Measurements from ENCODE around the gene SIAE. TPM values are rescaled to one million over a fixed set of nuclear protein-coding genes. Genes with fewer than 3 reads are reported as not detected.

Gene SIAE
- 1 to 10 TPM; 5.1 to 8.2 TPM for total RNA-seq

DNA sequence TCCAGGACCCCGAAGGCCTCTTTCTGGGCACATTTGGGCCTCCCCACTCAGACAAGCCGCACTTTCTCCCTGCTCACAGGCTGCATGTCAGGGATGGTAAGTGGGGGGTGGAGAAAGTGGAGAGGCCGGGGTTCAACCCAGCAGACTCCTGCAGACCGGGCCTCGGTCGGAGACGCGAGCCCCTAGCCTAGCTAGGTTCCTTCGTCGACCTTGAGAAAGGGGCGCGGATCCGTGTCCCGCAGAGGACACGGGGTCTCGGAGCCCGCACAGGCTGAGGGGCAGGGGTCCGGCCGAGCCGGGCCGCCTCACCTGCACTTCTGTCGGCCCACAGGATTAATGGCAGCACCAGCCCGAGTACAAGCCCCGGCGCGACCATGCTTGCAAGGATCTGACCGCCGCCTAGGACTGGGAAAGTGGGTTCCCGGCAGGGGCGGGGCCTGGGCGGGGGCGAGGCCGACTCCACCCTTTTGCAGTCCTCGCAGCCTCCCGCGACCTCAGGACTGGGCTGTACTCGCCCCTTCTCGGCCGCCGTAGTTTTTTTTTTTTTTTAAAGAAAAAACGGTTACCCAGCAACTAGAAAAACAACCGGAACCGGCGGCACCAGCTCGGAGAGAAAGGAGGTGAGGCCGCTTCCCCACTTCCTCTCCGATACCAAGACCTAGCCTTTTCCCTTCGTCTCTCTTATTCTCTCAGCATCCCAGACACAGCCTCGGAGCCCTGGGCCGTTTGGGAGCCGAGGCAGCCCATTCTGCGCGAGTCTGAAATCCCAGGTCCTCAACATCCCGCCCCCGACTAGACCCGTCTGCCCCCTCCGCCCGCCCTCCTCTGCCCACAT, at the start of gene SIAE, which contains the start of gene SPA17:
TSS of gene SIAE (minus strand) at position 407 of the 835 bp plus-strand sequence. CDS start at position 376, 31 bp downstream.
TSS of gene SPA17 (plus strand) at position 572 of the 835 bp plus-strand sequence. CDS start 1,361 bp downstream, outside the sequence.
- Mint-ChIP-seq H3K9me3 (peaks cover 3% of the 10 kb centered on the region), H3K27me3 (peaks cover 3% of the 10 kb centered on the region), H3K4me1 (peaks cover 44% of the 10 kb centered on the region), H3K4me3 (peak within 1 kb of the TSS; percentile 84), H3K27ac (peak within 1 kb of the TSS; percentile 79), H3K36me3 (ENCODE audit: low read depth) (peaks cover 3% of the 10 kb centered on the region)
- CTCF ChIA-PET = interaction anchor here (0.7 to 2.5 kb wide), 12 partner anchors 10 to 203 kb away, joined by 3 to 13 read pairs (median 4); partner anchors contain the start of gene ESAM
- DNase-seq = peak; percentile 91
- POLR2A ChIA-PET = interaction anchor here (1.0 to 2.2 kb wide), 6 partner anchors 51 to 163 kb away, joined by 3 to 11 read pairs (median 6); partner anchors contain the start of genes MSANTD2, NRGN and TBRG1

DNA sequence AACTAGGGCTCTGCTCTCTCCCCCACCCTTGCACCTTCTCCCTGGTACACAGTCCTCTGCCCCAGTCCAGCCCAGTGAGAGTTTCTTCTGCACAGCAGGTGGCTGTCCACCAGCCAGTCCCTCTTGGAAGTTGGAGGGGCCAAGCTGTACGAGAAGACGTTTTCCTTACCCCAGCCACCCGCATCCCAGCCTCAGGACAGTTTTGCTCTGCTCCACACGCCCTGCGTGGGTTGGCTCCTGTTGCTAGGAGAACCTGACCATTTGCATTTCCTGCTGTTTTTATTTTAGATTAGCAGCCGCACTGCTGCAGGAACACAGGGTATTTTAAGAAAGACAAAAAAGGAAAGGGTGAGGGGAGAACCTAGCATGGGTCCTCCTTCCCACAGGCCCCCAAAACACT, 48.6 kb upstream of the SIAE start:
- Mint-ChIP-seq H3K36me3 (ENCODE audit: low read depth) (no peaks in the 10 kb centered on the region), H3K27ac (no peak overlapping the region), H3K4me1 (peaks cover 11% of the 10 kb centered on the region), H3K9me3 (no peaks in the 10 kb centered on the region), H3K4me3 (no peak overlapping the region), H3K27me3 (peaks cover 78% of the 10 kb centered on the region)
- POLR2A ChIA-PET = no interaction called here
- CTCF ChIA-PET = no interaction called here
- DNase-seq = no peak

DNA sequence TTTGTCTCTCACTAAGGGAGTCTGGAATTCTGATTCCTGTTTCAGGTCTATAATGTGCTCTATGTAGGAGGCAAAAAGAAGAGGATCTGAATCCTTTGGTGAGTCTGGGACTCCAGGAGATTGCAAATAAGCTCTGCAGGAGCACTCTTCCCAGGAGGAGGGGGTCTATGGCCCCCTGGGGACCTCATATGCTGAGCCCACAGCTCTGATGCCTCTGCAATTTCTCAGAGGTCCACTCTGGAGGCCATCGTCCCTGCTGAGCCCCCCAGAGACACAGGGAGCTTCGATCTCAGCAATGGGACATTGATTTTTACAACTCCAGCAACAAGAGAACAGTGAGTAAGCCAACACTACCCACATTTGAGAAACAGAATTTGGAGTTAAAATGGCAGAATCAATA, 46.0 kb upstream of the SIAE start:
- POLR2A ChIA-PET = no interaction called here
- CTCF ChIA-PET = interaction anchor here (0.9 kb wide), 1 partner anchor 43 kb away, joined by 4 read pairs; no protein-coding TSS in a partner anchor
- Mint-ChIP-seq H3K9me3 (no peaks in the 10 kb centered on the region), H3K27me3 (peaks cover 76% of the 10 kb centered on the region), H3K36me3 (ENCODE audit: low read depth) (no peaks in the 10 kb centered on the region), H3K27ac (no peak overlapping the region), H3K4me3 (no peak overlapping the region), H3K4me1 (peaks cover 11% of the 10 kb centered on the region)
- no peak for DNase-seq

GRCh38 chr11:124718801-124719200, 45.3 kb upstream of the SIAE start:
- DNase-seq = no peak
- Mint-ChIP-seq H3K4me1 (peaks cover 11% of the 10 kb centered on the region), H3K9me3 (no peaks in the 10 kb centered on the region), H3K4me3 (no peak overlapping the region), H3K36me3 (ENCODE audit: low read depth) (no peaks in the 10 kb centered on the region), H3K27ac (no peak overlapping the region), H3K27me3 (peaks cover 69% of the 10 kb centered on the region)
- ChIA-PET CTCF (no interaction called here), POLR2A (no interaction called here)

DNA sequence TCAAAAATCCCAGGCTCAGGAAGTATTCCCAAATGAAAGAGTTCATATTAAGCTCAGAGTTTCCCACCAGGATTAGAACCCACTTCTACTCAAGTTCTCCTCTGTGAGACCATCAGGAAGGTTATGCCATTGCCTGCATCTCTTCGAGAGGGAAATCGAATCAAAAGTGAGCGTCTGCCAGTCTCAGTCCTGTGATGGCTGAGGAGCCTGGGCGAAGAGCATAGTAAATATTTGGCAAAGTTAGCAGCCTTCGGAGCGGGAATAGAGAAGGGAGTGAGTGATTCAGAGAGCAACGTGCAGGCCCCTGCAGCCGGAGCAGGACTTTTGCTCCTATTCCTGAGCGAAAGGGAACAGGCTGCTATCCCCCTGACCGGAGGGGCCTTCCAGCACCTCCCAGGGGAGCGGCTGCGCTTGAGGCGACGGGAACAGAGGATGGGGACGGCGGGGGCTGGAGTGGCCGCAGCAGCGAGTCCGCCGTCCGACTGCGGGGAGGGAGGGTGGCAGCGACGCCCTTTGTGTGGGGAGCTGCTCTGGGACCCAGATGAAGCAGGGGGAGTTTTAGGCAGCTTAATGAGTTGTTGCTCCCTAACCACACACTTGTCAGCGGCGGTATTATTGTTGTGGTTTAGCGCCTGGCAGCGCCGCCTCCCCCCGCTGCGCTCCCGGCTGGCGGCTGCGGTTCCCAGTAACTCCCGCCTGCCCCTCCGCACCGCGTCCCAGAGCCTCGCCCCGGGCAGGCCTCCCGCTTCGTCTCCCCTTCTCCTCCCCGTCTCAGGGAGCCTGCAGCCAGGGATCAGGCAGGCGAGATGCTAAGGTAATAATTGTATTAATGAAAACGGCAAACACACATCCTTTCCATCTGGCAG, 44.5 kb upstream of the SIAE start:
- no peak overlapping the region for H3K4me3 Mint-ChIP-seq
- ChIA-PET POLR2A (no interaction called here), CTCF (interaction anchor here (0.6 to 1.9 kb wide), 3 partner anchors 49 to 148 kb away, joined by 3 to 5 read pairs (median 3); no protein-coding TSS in a partner anchor)
- no peaks in the 10 kb centered on the region for H3K36me3 Mint-ChIP-seq (ENCODE audit: low read depth)
- peaks cover 63% of the 10 kb centered on the region for H3K27me3 Mint-ChIP-seq
- DNase-seq = no peak
- H3K9me3 Mint-ChIP-seq = no peaks in the 10 kb centered on the region
- peaks cover 11% of the 10 kb centered on the region for H3K4me1 Mint-ChIP-seq
- no peak overlapping the region for H3K27ac Mint-ChIP-seq

DNA sequence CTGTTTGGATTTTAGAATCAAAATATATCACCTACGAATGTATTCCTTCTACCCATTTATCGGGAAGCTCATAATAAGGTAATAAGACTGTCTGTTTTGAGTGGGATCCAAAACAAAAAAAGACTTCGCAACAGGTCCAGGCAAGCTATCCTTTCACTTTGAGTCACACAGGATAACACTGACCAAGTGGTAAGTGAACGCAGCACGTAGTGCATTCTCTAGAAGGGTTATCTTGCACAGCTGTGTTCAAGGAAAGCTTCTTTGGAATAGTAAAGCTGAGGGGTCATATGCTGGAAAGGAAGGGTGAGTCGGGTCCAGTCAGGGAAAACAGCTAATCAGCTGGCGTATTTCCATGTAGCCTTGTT, 43.9 kb upstream of the SIAE start:
- H3K9me3 Mint-ChIP-seq = no peaks in the 10 kb centered on the region
- H3K36me3 Mint-ChIP-seq (ENCODE audit: low read depth) = no peaks in the 10 kb centered on the region
- H3K4me1 Mint-ChIP-seq = peaks cover 11% of the 10 kb centered on the region
- CTCF ChIA-PET = interaction anchor here (0.6 to 1.9 kb wide), 3 partner anchors 48 to 148 kb away, joined by 3 to 5 read pairs (median 3); no protein-coding TSS in a partner anchor
- H3K27ac Mint-ChIP-seq = no peak overlapping the region
- POLR2A ChIA-PET = interaction anchor here (0.5 kb wide), 1 partner anchor 38 kb away, joined by 4 read pairs; no protein-coding TSS in a partner anchor
- H3K27me3 Mint-ChIP-seq = peaks cover 56% of the 10 kb centered on the region
- no peak for DNase-seq
- no peak overlapping the region for H3K4me3 Mint-ChIP-seq

- POLR2A ChIA-PET = no interaction called here
- Mint-ChIP-seq H3K4me1 (peaks cover 11% of the 10 kb centered on the region), H3K36me3 (ENCODE audit: low read depth) (no peaks in the 10 kb centered on the region), H3K9me3 (no peaks in the 10 kb centered on the region), H3K4me3 (no peak overlapping the region), H3K27me3 (peaks cover 48% of the 10 kb centered on the region), H3K27ac (no peak overlapping the region)
- CTCF ChIA-PET = interaction anchor here (1.4 to 1.9 kb wide), 2 partner anchors 48 to 149 kb away, joined by 3 to 5 read pairs; no protein-coding TSS in a partner anchor
- no peak for DNase-seq
Observed at GRCh38 chr11:124716591-124716990, 43.1 kb upstream of the SIAE start.

DNA sequence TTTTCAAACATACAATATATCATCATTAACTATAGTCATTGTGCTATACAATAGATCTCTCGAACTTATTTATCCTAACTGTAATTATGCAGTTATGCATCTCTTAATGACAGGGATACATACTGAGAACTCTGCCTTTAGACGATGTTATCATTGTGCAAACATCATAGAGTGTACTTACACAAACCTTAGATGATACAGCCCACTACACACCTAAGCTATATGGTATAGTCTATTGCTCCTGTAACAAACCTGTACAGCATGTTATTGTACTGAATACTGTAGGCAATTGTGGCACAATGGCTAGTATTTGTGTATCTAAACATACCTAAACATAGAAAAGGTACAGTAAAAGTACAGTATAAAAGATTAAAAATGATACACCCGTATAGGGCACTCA, 38.9 kb upstream of the SIAE start:
- Mint-ChIP-seq H3K9me3 (no peaks in the 10 kb centered on the region), H3K36me3 (ENCODE audit: low read depth) (no peaks in the 10 kb centered on the region), H3K27ac (no peak overlapping the region), H3K4me3 (no peak overlapping the region), H3K27me3 (peaks cover 13% of the 10 kb centered on the region), H3K4me1 (peaks cover 1% of the 10 kb centered on the region)
- POLR2A ChIA-PET = no interaction called here
- CTCF ChIA-PET = no interaction called here
- no peak for DNase-seq

GRCh38 chr11:124707829-124708228, 34.3 kb upstream of the SIAE start:
- no peaks in the 10 kb centered on the region for H3K4me1 Mint-ChIP-seq
- no peak for DNase-seq
- POLR2A ChIA-PET = no interaction called here

DNA sequence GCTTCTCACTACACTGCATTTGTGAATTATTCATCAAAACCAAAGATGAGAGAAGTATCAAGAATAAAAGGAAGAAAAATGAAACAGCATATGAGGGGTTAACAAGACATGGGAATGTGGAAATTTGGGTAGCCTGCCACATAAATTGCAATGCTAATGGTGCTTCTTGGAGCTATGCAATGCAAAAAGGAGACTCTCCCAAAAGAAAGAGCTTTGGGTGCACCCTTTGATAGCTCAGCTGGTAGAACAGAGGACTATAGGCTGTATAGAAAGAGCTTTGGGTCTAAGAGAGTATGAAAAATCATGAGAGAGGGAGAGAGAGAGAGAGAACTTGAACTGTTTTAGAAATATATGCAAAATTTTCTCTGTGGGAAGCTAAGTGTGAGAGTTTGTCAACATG, 26.5 kb upstream of the SIAE start:
- Mint-ChIP-seq H3K4me1 (no peaks in the 10 kb centered on the region), H3K27ac (no peak overlapping the region), H3K4me3 (no peak overlapping the region), H3K9me3 (no peaks in the 10 kb centered on the region), H3K27me3 (peaks cover 16% of the 10 kb centered on the region), H3K36me3 (ENCODE audit: low read depth) (no peaks in the 10 kb centered on the region)
- CTCF ChIA-PET = no interaction called here
- no peak for DNase-seq
- POLR2A ChIA-PET = no interaction called here

More at GRCh38 chr11:124707829-124708228, 34.3 kb upstream of the SIAE start:
- Mint-ChIP-seq H3K9me3 (no peaks in the 10 kb centered on the region), H3K27me3 (peaks cover 3% of the 10 kb centered on the region), H3K27ac (no peak overlapping the region), H3K4me3 (no peak overlapping the region), H3K36me3 (ENCODE audit: low read depth) (no peaks in the 10 kb centered on the region)
- CTCF ChIA-PET = no interaction called here

- H3K4me1 Mint-ChIP-seq = no peaks in the 10 kb centered on the region
- ChIA-PET POLR2A (no interaction called here), CTCF (no interaction called here)
- no peak overlapping the region for H3K27ac Mint-ChIP-seq
- DNase-seq = no peak
- H3K27me3 Mint-ChIP-seq = peaks cover 16% of the 10 kb centered on the region
- H3K4me3 Mint-ChIP-seq = no peak overlapping the region
- H3K9me3 Mint-ChIP-seq = no peaks in the 10 kb centered on the region
- H3K36me3 Mint-ChIP-seq (ENCODE audit: low read depth) = no peaks in the 10 kb centered on the region
Observed at GRCh38 chr11:124699547-124699946, 26.0 kb upstream of the SIAE start.

DNA sequence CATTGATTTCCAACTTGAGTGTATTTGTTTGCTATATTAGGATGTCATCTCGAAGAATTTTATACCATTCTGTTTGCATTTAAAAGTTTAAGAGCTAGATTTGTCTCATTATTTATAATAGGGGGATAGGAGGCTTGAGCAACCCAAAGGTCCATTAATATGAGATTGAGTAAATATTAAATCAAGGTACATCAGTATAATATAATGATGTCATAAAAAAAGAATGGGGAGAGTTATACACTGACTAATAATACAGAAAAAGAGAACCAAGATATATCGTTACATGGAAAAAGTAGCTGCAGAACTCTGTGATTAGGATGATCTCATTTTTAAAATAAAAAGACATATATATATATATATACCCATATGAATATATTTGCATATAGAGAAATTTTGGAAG, 19.6 kb upstream of the SIAE start:
- ChIA-PET POLR2A (no interaction called here), CTCF (no interaction called here)
- Mint-ChIP-seq H3K4me1 (no peaks in the 10 kb centered on the region), H3K4me3 (no peak overlapping the region), H3K36me3 (ENCODE audit: low read depth) (no peaks in the 10 kb centered on the region), H3K27me3 (peaks cover 14% of the 10 kb centered on the region), H3K9me3 (no peaks in the 10 kb centered on the region), H3K27ac (no peak overlapping the region)
- no peak for DNase-seq

- peaks cover 20% of the 10 kb centered on the region for H3K9me3 Mint-ChIP-seq
- ChIA-PET POLR2A (no interaction called here), CTCF (interaction anchor here (1.2 kb wide), 1 partner anchor 9 kb away, joined by 4 read pairs; the partner anchor contains the start of genes SIAE and SPA17)
- no peak overlapping the region for H3K4me3 Mint-ChIP-seq
- no peak overlapping the region for H3K27ac Mint-ChIP-seq
- no peak for DNase-seq
- no peaks in the 10 kb centered on the region for H3K4me1 Mint-ChIP-seq
- H3K36me3 Mint-ChIP-seq (ENCODE audit: low read depth) = peaks cover 10% of the 10 kb centered on the region
- H3K27me3 Mint-ChIP-seq = peaks cover 23% of the 10 kb centered on the region
Observed at GRCh38 chr11:124682443-124682842, 8.9 kb upstream of the SIAE start.

Data from activated CD4-positive, alpha-beta memory T cell treated with anti-CD3 and anti-CD28 coated beads, Interleukin-2, amount 10 ng/mL, durations not matched to agents 7 days and 5 days (primary cell).